H1 (cell line): ENCODE data around the gene CTXN1. TPM values are rescaled to one million over a fixed set of nuclear protein-coding genes. Genes with fewer than 3 reads are reported as not detected.

Experiments used
- polyA plus RNA-seq, 7 experiments: library from polyadenylated mRNA; depleted of rRNA in 3 of 7; stranded (reverse) in 5 of 7; unstranded in 2 of 7; fragments of >200 nt in 5 of 7; fragments of 200-250 nt in 2 of 7; gene quantifications; 1 replicate in 5 of 7; 2 replicates in 1 of 7; 4 replicates in 1 of 7; pipeline versions ENCODE4 v1.2.1 to v1.2.3, GENCODE V29; 2011 to 2013; ENCODE audit warnings: missing spikeins in 2 of 7, mixed read lengths in 2 of 7
- total RNA-seq: library from RNA; stranded (reverse); fragmentation: NEBNext Ultra II Directional; extraction: Animal tissue kit (Norgen Biotek cat#: 25700); gene quantifications from 2 replicates; pipeline ENCODE4 v1.2.1, GENCODE V29; 2021
- TF ChIP-seq, protein P1 (sequence below): fragments of 300-600 bp; sonication (generic); IDR thresholded peaks from 2 replicates; pipeline ENCODE4 v1.7.1; 2012; ENCODE audit warnings: low read length, moderate library complexity, mild to moderate bottlenecking, inconsistent platforms; ENCODE audit not compliant: insufficient replicate concordance

CTXN1 gene
- total and polyA plus RNA-seq, 2 of the 8 experiments (the other 6 are each of a cell fraction or from before 2014, with no cell fraction given): 16.4 to 58.0 TPM

DNA sequence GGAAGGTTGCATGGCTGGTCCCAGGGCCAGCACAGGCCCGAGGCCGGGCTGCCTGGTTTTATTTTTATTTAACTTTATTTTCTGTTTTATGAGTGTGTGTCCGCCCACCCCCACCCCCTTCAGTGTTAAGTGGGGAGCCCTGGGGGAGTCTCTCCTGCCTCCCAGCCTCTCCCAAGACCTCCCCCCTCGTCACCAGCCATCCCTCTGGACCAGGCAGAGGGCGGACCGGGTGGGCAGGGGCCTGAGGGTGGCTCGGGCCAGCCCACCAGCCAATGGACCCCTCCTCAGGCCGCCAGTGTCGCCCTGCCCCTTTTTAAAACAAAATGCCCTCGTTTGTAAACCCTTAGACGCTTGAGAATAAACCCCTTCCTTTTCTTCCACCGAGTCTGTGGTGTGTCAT, 11.8 kb downstream of the CTXN1 start (continued):
- TF ChIP-seq, protein P1, sequence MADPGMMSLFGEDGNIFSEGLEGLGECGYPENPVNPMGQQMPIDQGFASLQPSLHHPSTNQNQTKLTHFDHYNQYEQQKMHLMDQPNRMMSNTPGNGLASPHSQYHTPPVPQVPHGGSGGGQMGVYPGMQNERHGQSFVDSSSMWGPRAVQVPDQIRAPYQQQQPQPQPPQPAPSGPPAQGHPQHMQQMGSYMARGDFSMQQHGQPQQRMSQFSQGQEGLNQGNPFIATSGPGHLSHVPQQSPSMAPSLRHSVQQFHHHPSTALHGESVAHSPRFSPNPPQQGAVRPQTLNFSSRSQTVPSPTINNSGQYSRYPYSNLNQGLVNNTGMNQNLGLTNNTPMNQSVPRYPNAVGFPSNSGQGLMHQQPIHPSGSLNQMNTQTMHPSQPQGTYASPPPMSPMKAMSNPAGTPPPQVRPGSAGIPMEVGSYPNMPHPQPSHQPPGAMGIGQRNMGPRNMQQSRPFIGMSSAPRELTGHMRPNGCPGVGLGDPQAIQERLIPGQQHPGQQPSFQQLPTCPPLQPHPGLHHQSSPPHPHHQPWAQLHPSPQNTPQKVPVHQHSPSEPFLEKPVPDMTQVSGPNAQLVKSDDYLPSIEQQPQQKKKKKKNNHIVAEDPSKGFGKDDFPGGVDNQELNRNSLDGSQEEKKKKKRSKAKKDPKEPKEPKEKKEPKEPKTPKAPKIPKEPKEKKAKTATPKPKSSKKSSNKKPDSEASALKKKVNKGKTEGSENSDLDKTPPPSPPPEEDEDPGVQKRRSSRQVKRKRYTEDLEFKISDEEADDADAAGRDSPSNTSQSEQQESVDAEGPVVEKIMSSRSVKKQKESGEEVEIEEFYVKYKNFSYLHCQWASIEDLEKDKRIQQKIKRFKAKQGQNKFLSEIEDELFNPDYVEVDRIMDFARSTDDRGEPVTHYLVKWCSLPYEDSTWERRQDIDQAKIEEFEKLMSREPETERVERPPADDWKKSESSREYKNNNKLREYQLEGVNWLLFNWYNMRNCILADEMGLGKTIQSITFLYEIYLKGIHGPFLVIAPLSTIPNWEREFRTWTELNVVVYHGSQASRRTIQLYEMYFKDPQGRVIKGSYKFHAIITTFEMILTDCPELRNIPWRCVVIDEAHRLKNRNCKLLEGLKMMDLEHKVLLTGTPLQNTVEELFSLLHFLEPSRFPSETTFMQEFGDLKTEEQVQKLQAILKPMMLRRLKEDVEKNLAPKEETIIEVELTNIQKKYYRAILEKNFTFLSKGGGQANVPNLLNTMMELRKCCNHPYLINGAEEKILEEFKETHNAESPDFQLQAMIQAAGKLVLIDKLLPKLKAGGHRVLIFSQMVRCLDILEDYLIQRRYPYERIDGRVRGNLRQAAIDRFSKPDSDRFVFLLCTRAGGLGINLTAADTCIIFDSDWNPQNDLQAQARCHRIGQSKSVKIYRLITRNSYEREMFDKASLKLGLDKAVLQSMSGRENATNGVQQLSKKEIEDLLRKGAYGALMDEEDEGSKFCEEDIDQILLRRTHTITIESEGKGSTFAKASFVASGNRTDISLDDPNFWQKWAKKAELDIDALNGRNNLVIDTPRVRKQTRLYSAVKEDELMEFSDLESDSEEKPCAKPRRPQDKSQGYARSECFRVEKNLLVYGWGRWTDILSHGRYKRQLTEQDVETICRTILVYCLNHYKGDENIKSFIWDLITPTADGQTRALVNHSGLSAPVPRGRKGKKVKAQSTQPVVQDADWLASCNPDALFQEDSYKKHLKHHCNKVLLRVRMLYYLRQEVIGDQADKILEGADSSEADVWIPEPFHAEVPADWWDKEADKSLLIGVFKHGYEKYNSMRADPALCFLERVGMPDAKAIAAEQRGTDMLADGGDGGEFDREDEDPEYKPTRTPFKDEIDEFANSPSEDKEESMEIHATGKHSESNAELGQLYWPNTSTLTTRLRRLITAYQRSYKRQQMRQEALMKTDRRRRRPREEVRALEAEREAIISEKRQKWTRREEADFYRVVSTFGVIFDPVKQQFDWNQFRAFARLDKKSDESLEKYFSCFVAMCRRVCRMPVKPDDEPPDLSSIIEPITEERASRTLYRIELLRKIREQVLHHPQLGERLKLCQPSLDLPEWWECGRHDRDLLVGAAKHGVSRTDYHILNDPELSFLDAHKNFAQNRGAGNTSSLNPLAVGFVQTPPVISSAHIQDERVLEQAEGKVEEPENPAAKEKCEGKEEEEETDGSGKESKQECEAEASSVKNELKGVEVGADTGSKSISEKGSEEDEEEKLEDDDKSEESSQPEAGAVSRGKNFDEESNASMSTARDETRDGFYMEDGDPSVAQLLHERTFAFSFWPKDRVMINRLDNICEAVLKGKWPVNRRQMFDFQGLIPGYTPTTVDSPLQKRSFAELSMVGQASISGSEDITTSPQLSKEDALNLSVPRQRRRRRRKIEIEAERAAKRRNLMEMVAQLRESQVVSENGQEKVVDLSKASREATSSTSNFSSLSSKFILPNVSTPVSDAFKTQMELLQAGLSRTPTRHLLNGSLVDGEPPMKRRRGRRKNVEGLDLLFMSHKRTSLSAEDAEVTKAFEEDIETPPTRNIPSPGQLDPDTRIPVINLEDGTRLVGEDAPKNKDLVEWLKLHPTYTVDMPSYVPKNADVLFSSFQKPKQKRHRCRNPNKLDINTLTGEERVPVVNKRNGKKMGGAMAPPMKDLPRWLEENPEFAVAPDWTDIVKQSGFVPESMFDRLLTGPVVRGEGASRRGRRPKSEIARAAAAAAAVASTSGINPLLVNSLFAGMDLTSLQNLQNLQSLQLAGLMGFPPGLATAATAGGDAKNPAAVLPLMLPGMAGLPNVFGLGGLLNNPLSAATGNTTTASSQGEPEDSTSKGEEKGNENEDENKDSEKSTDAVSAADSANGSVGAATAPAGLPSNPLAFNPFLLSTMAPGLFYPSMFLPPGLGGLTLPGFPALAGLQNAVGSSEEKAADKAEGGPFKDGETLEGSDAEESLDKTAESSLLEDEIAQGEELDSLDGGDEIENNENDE: no peak
